ENCODE data around the gene SNX27. TPM values are rescaled to one million over a fixed set of nuclear protein-coding genes. Genes with fewer than 3 reads are reported as not detected.

SNX27 gene
- total RNA-seq, 1 experiment from 2014 or later: 42.2 TPM

GRCh38 chr1:151620286-151620685 lies 8.4 kb downstream of the SNX27 start:
- Histone ChIP-seq H3K79me2 (ENCODE audit: insufficient read depth, low read length) (peaks cover 84% of the 10 kb centered on the region), H3K9me3 (ENCODE audit: control insufficient read depth in 1 of 2, insufficient read depth in 1 of 2, low read depth in 1 of 2, low read length in 2 of 2) (no peaks in the 10 kb centered on the region), H2AFZ (ENCODE audit: low read depth, low read length, poor library complexity, severe bottlenecking) (no peak overlapping the region), H4K20me1 (ENCODE audit: insufficient read depth) (no peaks in the 10 kb centered on the region), H3K9me2 (ENCODE audit: insufficient read depth) (no peaks in the 10 kb centered on the region), H3K9ac (ENCODE audit: low read length) (no peak overlapping the region), H3K27ac (ENCODE audit: low read depth, low read length) (no peak overlapping the region), H3K4me1 (ENCODE audit: control insufficient read depth in 1 of 2, insufficient read depth in 2 of 2, low read length in 2 of 2) (peaks cover 12 to 28% of the 10 kb centered on the region in 2 experiments; a peak in 3 of 4 replicates), H3K27me3 (ENCODE audit: insufficient read depth, low read length) (no peaks in the 10 kb centered on the region), H3K4me3 (replicated peaks in 1 of 2; ENCODE audit: low read depth in 1 of 2, low read length in 2 of 2) (no peak overlapping the region), H3K36me3 (ENCODE audit: control insufficient read depth in 1 of 2, insufficient read depth in 2 of 2, low read length in 2 of 2) (no peaks in the 10 kb centered on the region), H3K4me2 (ENCODE audit: low read length) (no peak overlapping the region)
- ATAC-seq: no peak
- intact Hi-C loops (cut with micrococcal nuclease): no loop called here
- no peak for TF ChIP-seq CTCF (IDR thresholded peaks at IDR 0.05 in 2 of 3, conservative IDR thresholded peaks at IDR 0.05 in 1 of 3; ENCODE audit: borderline replicate concordance in 1 of 3, insufficient read depth in 1 of 3, low read depth in 2 of 3, low read length in 2 of 3)
- no peak for TF ChIP-seq POLR2A (IDR thresholded peaks at IDR 0.05; ENCODE audit: borderline replicate concordance, extremely low read depth, insufficient read depth, insufficient read length)
- TF ChIP-seq, protein P1, sequence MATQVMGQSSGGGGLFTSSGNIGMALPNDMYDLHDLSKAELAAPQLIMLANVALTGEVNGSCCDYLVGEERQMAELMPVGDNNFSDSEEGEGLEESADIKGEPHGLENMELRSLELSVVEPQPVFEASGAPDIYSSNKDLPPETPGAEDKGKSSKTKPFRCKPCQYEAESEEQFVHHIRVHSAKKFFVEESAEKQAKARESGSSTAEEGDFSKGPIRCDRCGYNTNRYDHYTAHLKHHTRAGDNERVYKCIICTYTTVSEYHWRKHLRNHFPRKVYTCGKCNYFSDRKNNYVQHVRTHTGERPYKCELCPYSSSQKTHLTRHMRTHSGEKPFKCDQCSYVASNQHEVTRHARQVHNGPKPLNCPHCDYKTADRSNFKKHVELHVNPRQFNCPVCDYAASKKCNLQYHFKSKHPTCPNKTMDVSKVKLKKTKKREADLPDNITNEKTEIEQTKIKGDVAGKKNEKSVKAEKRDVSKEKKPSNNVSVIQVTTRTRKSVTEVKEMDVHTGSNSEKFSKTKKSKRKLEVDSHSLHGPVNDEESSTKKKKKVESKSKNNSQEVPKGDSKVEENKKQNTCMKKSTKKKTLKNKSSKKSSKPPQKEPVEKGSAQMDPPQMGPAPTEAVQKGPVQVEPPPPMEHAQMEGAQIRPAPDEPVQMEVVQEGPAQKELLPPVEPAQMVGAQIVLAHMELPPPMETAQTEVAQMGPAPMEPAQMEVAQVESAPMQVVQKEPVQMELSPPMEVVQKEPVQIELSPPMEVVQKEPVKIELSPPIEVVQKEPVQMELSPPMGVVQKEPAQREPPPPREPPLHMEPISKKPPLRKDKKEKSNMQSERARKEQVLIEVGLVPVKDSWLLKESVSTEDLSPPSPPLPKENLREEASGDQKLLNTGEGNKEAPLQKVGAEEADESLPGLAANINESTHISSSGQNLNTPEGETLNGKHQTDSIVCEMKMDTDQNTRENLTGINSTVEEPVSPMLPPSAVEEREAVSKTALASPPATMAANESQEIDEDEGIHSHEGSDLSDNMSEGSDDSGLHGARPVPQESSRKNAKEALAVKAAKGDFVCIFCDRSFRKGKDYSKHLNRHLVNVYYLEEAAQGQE (IDR thresholded peaks at IDR 0.05; ENCODE audit: low read depth): no peak
- TF ChIP-seq SRF (IDR thresholded peaks at IDR 0.05; ENCODE audit: low read depth): no peak
- TF ChIP-seq SIN3A (IDR thresholded peaks at IDR 0.05; ENCODE audit: low read depth): no peak
- TF ChIP-seq POLR2AphosphoS5 (IDR thresholded peaks at IDR 0.05; ENCODE audit: low read depth, low read length): no peak
- no peak for TF ChIP-seq YY1 (IDR thresholded peaks at IDR 0.05; ENCODE audit: extremely low read depth, insufficient replicate concordance, low read depth, low read length)
- no peak for TF ChIP-seq CEBPB (IDR thresholded peaks at IDR 0.05; ENCODE audit: low read depth)
- TF ChIP-seq, protein P2, sequence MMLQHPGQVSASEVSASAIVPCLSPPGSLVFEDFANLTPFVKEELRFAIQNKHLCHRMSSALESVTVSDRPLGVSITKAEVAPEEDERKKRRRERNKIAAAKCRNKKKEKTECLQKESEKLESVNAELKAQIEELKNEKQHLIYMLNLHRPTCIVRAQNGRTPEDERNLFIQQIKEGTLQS (IDR thresholded peaks at IDR 0.05): no peak
- TF ChIP-seq ZNF274 (IDR thresholded peaks at IDR 0.05; ENCODE audit: low read depth, low read length): no peak
- no peak for TF ChIP-seq ZBTB33 (IDR thresholded peaks at IDR 0.05; ENCODE audit: extremely low read depth, insufficient replicate concordance, low read length)
- no peak for TF ChIP-seq RAD21 (IDR thresholded peaks at IDR 0.05; ENCODE audit: low read depth)
- no peak for TF ChIP-seq ELF1 (IDR thresholded peaks at IDR 0.05; ENCODE audit: borderline replicate concordance, low read depth)
- no peak for TF ChIP-seq EZH2phosphoT487 (IDR thresholded peaks at IDR 0.05; ENCODE audit: borderline replicate concordance)
- TF ChIP-seq, protein P3, sequence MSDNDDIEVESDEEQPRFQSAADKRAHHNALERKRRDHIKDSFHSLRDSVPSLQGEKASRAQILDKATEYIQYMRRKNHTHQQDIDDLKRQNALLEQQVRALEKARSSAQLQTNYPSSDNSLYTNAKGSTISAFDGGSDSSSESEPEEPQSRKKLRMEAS (IDR thresholded peaks at IDR 0.05): no peak
- TF ChIP-seq TCF7L2 (IDR thresholded peaks at IDR 0.05; ENCODE audit: borderline replicate concordance, extremely low read depth, insufficient read depth, insufficient read length): no peak
- no peak for TF ChIP-seq JUND (IDR thresholded peaks at IDR 0.05)
- ChIA-PET RAD21 (ENCODE audit: low non-redundant PET in 1 of 2, low total read pairs in 2 of 2, uncharacterized antibody in 2 of 2, unreplicated experiment in 2 of 2) (interaction anchor here in 1 of 2 experiments (0.6 kb wide), 1 partner anchor 14 kb away, joined by 3 read pairs; no protein-coding TSS in a partner anchor), POLR2A (no interaction called here), CTCF (no interaction called here)
- no peak for DNase-seq (ENCODE audit: low read depth, low spot score)
- no TSS peak for BruUV-seq (replicated peaks)

Data from HCT116 (cell line).